Measurements from ENCODE around the gene ACSL1. TPM values are rescaled to one million over a fixed set of nuclear protein-coding genes. Genes with fewer than 3 reads are reported as not detected.

Gene ACSL1
- total RNA-seq, 1 experiment from 2014 or later = 12.5 TPM

DNA sequence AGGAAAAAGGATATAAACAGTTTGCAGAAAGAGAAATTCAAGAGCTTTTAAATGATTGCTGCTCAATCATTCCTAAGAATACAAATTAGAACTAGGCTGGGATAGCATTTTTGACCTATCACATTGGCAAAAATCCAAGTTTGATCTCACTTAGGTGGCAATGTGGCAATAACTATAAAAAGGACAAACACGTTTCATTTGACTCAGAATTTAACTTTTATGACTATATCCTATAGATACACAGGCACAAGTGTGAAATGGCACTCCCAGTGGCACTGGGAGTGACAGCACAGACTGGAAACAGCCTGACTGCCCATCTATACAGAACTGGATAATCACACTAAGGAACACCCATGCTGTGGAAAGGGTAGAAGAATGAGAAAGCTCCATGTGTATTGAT is 103.0 kb downstream of the ACSL1 start:
- DNase-seq (ENCODE audit: low read depth, low spot score) = no peak
- Histone ChIP-seq H3K4me3 (replicated peaks in 1 of 2; ENCODE audit: low read depth in 1 of 2, low read length in 2 of 2) (no peak overlapping the region), H3K79me2 (ENCODE audit: insufficient read depth, low read length) (peaks cover 15% of the 10 kb centered on the region), H2AFZ (ENCODE audit: low read depth, low read length, poor library complexity, severe bottlenecking) (no peak overlapping the region), H3K36me3 (ENCODE audit: control insufficient read depth in 1 of 2, insufficient read depth in 2 of 2, low read length in 2 of 2) (peaks cover 0 to 5% of the 10 kb centered on the region in 2 experiments; a peak in 1 of 4 replicates), H3K9ac (ENCODE audit: low read length) (no peak overlapping the region), H3K4me1 (ENCODE audit: control insufficient read depth in 1 of 2, insufficient read depth in 2 of 2, low read length in 2 of 2) (no peaks in the 10 kb centered on the region), H3K9me2 (ENCODE audit: insufficient read depth) (no peaks in the 10 kb centered on the region), H4K20me1 (ENCODE audit: insufficient read depth) (no peaks in the 10 kb centered on the region), H3K9me3 (ENCODE audit: control insufficient read depth in 1 of 2, insufficient read depth in 1 of 2, low read depth in 1 of 2, low read length in 2 of 2) (no peaks in the 10 kb centered on the region), H3K27me3 (ENCODE audit: insufficient read depth, low read length) (no peaks in the 10 kb centered on the region), H3K27ac (ENCODE audit: low read depth, low read length) (no peak overlapping the region), H3K4me2 (ENCODE audit: low read length) (no peak overlapping the region)
- intact Hi-C loops (cut with micrococcal nuclease) = no loop called here
- ChIA-PET POLR2A (no interaction called here), RAD21 (ENCODE audit: low non-redundant PET in 1 of 2, low total read pairs in 2 of 2, uncharacterized antibody in 2 of 2, unreplicated experiment in 2 of 2) (interaction anchor here in 1 of 2 experiments (0.6 kb wide), 1 partner anchor 11 kb away, joined by 3 read pairs; no protein-coding TSS in a partner anchor), CTCF (no interaction called here)
- ATAC-seq = peak; percentile 49; the same call in 1 of the 2 replicates
- no TSS peak for BruUV-seq (replicated peaks)
- TF ChIP-seq JUND (IDR thresholded peaks at IDR 0.05) = no peak
- TF ChIP-seq, protein P1, sequence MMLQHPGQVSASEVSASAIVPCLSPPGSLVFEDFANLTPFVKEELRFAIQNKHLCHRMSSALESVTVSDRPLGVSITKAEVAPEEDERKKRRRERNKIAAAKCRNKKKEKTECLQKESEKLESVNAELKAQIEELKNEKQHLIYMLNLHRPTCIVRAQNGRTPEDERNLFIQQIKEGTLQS (IDR thresholded peaks at IDR 0.05) = no peak
- no peak for TF ChIP-seq SIN3A (IDR thresholded peaks at IDR 0.05; ENCODE audit: low read depth)
- no peak for TF ChIP-seq TCF7L2 (IDR thresholded peaks at IDR 0.05; ENCODE audit: borderline replicate concordance, extremely low read depth, insufficient read depth, insufficient read length)
- TF ChIP-seq, protein P2, sequence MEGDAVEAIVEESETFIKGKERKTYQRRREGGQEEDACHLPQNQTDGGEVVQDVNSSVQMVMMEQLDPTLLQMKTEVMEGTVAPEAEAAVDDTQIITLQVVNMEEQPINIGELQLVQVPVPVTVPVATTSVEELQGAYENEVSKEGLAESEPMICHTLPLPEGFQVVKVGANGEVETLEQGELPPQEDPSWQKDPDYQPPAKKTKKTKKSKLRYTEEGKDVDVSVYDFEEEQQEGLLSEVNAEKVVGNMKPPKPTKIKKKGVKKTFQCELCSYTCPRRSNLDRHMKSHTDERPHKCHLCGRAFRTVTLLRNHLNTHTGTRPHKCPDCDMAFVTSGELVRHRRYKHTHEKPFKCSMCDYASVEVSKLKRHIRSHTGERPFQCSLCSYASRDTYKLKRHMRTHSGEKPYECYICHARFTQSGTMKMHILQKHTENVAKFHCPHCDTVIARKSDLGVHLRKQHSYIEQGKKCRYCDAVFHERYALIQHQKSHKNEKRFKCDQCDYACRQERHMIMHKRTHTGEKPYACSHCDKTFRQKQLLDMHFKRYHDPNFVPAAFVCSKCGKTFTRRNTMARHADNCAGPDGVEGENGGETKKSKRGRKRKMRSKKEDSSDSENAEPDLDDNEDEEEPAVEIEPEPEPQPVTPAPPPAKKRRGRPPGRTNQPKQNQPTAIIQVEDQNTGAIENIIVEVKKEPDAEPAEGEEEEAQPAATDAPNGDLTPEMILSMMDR (IDR thresholded peaks at IDR 0.05 in 2 of 3, conservative IDR thresholded peaks at IDR 0.05 in 1 of 3; ENCODE audit: borderline replicate concordance in 1 of 3, insufficient read depth in 1 of 3, low read depth in 2 of 3, low read length in 2 of 3) = peak in 1 of 3 experiments; percentile 4; a peak in 1 of 6 replicates

DNA sequence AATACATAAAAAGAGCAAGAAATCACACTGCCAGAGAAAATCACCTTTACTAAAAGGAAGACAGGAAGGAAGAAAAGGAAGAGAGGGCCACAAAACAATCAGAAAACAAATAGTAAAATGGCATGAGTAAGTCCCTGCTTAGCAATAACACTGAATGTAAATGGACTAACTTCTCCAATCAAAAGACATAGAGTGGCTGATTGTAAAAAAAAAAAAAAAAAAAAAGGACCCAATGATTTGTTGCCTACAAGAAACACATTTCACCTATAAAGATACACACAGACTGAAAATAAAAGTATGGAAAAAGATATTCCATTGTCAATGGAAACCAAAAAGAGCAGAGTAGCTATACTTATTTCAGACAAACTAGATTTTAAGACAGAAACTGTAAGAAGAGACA is 104.5 kb downstream of the ACSL1 start:
- CTCF ChIA-PET = no interaction called here
- Histone ChIP-seq H3K4me1 (ENCODE audit: control insufficient read depth in 1 of 2, insufficient read depth in 2 of 2, low read length in 2 of 2) (no peaks in the 10 kb centered on the region), H4K20me1 (ENCODE audit: insufficient read depth) (no peaks in the 10 kb centered on the region), H3K27me3 (ENCODE audit: insufficient read depth, low read length) (no peaks in the 10 kb centered on the region), H3K4me3 (replicated peaks in 1 of 2; ENCODE audit: low read depth in 1 of 2, low read length in 2 of 2) (no peak overlapping the region), H3K9me3 (ENCODE audit: control insufficient read depth in 1 of 2, insufficient read depth in 1 of 2, low read depth in 1 of 2, low read length in 2 of 2) (no peaks in the 10 kb centered on the region), H3K4me2 (ENCODE audit: low read length) (no peak overlapping the region), H3K36me3 (ENCODE audit: control insufficient read depth in 1 of 2, insufficient read depth in 2 of 2, low read length in 2 of 2) (0 out of 4 replicates have a peak, but pooled peaks cover 0 to 3% of the 10 kb centered on the region in 2 experiments), H2AFZ (ENCODE audit: low read depth, low read length, poor library complexity, severe bottlenecking) (no peak overlapping the region), H3K27ac (ENCODE audit: low read depth, low read length) (no peak overlapping the region), H3K79me2 (ENCODE audit: insufficient read depth, low read length) (peaks cover 15% of the 10 kb centered on the region), H3K9me2 (ENCODE audit: insufficient read depth) (no peaks in the 10 kb centered on the region), H3K9ac (ENCODE audit: low read length) (no peak overlapping the region)
- RAD21 ChIA-PET (ENCODE audit: low non-redundant PET in 1 of 2, low total read pairs in 2 of 2, uncharacterized antibody in 2 of 2, unreplicated experiment in 2 of 2) = interaction anchor here in 1 of 2 experiments (0.7 kb wide), 1 partner anchor 228 kb away, joined by 7 read pairs; no protein-coding TSS in a partner anchor
- BruUV-seq (replicated peaks) = no TSS peak
- DNase-seq (ENCODE audit: low read depth, low spot score) (no peak), ATAC-seq (no peak)
- TF ChIP-seq POLR2A (IDR thresholded peaks at IDR 0.05; ENCODE audit: borderline replicate concordance, extremely low read depth, insufficient read depth, insufficient read length) (no peak), SIN3A (IDR thresholded peaks at IDR 0.05; ENCODE audit: low read depth) (no peak), POLR2AphosphoS5 (IDR thresholded peaks at IDR 0.05; ENCODE audit: low read depth, low read length) (no peak), SP1 (IDR thresholded peaks at IDR 0.05; ENCODE audit: low read depth) (no peak), ELF1 (IDR thresholded peaks at IDR 0.05; ENCODE audit: borderline replicate concordance, low read depth) (no peak), FOSL1 (IDR thresholded peaks at IDR 0.05; ENCODE audit: low read depth) (no peak), CBX3 (IDR thresholded peaks at IDR 0.05; ENCODE audit: low read depth) (no peak), ZFX (IDR thresholded peaks at IDR 0.05) (no peak), JUND (IDR thresholded peaks at IDR 0.05) (no peak), RAD21 (IDR thresholded peaks at IDR 0.05; ENCODE audit: low read depth) (no peak), EZH2phosphoT487 (IDR thresholded peaks at IDR 0.05; ENCODE audit: borderline replicate concordance) (no peak)
- TF ChIP-seq, protein P3, sequence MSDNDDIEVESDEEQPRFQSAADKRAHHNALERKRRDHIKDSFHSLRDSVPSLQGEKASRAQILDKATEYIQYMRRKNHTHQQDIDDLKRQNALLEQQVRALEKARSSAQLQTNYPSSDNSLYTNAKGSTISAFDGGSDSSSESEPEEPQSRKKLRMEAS (IDR thresholded peaks at IDR 0.05) = no peak
- TF ChIP-seq, protein P1 (IDR thresholded peaks at IDR 0.05) = no peak
- TF ChIP-seq, protein P2 (IDR thresholded peaks at IDR 0.05 in 2 of 3, conservative IDR thresholded peaks at IDR 0.05 in 1 of 3; ENCODE audit: borderline replicate concordance in 1 of 3, insufficient read depth in 1 of 3, low read depth in 2 of 3, low read length in 2 of 3) = no peak
- POLR2A ChIA-PET = no interaction called here
- intact Hi-C loops (cut with micrococcal nuclease) = no loop called here
